HEK293 (cell line): ENCODE data around the gene CUZD1.

Experiments
- BCL11A ChIP-seq: fragments of 450-650 bp; formaldehyde crosslinking; IDR thresholded peaks from 2 replicates; pipeline ENCODE4 v1.5.1; 2016; ENCODE audit warnings: low read depth, missing biosample characterization, missing genetic modification characterization
- GLI2 ChIP-seq: fragments of 450-650 bp; formaldehyde crosslinking; IDR thresholded peaks from 2 replicates; pipeline ENCODE4; 2017; ENCODE audit warnings: missing biosample characterization, missing genetic modification characterization, low read depth, borderline replicate concordance
- HOXC10 ChIP-seq: sonication (generic); formaldehyde crosslinking; IDR thresholded peaks from 2 replicates; pipeline ENCODE4 v1.8.1; 2023; ENCODE audit warnings: mild to moderate bottlenecking, missing genetic modification reagents
- HOXD13 ChIP-seq: sonication (generic); formaldehyde crosslinking; IDR thresholded peaks from 2 replicates; pipeline ENCODE4 v1.8.0; 2022; ENCODE audit warnings: missing genetic modification reagents, borderline replicate concordance
- SCRT1 ChIP-seq: fragments of 450-650 bp; formaldehyde crosslinking; IDR thresholded peaks from 2 replicates; pipeline ENCODE4 v1.5.1; 2016; ENCODE audit warnings: missing biosample characterization, missing genetic modification characterization, borderline replicate concordance
- SETDB1 ChIP-seq: IDR thresholded peaks from one replicate; pipeline ENCODE4 v1.6.1; 2017; ENCODE audit warnings: mild to moderate bottlenecking, low read length, moderate library complexity, mixed read lengths; ENCODE audit not compliant: insufficient read length
- WT1 ChIP-seq: fragments of 450-650 bp; formaldehyde crosslinking; IDR thresholded peaks from 2 replicates; pipeline ENCODE4 v1.5.1; 2016; ENCODE audit warnings: missing biosample characterization, missing genetic modification characterization
- ZBTB1 ChIP-seq: fragments of 450-650 bp; formaldehyde crosslinking; IDR thresholded peaks from 2 replicates; pipeline ENCODE4 v1.5.1; 2016; ENCODE audit warnings: missing biosample characterization, missing genetic modification characterization
- ZBTB21 ChIP-seq: fragments of 450-650 bp; formaldehyde crosslinking; IDR thresholded peaks from 2 replicates; pipeline ENCODE4 v1.5.1; 2017; ENCODE audit warnings: missing biosample characterization, missing genetic modification characterization
- ZBTB7A ChIP-seq: fragments of 450-650 bp; formaldehyde crosslinking; IDR thresholded peaks from 2 replicates; pipeline ENCODE4 v1.5.1; 2016; ENCODE audit warnings: low read depth, missing biosample characterization, missing genetic modification characterization
- ZFHX2 ChIP-seq: fragments of 450-650 bp; formaldehyde crosslinking; conservative IDR thresholded peaks from 2 replicates; pipeline ENCODE4 v1.5.1; 2016; ENCODE audit warnings: missing biosample characterization, missing genetic modification characterization
- ZNF157 ChIP-seq: fragments of 450-650 bp; formaldehyde crosslinking; IDR thresholded peaks from 2 replicates; pipeline ENCODE4 v1.5.1; 2016; ENCODE audit warnings: missing biosample characterization, missing genetic modification characterization
- ZNF274 ChIP-seq, 2 experiments: fragments of 200-500 bp in 1 of 2; fragments of 450-650 bp in 1 of 2; sonication (Bioruptor generic) in 1 of 2; formaldehyde crosslinking in 1 of 2; IDR thresholded peaks; 2 replicates each; pipeline versions ENCODE4 v1.5.1 to v1.6.1; 2014 to 2016; ENCODE audit warnings: borderline replicate concordance in 1 of 2, inconsistent platforms in 1 of 2, low read length in 1 of 2, missing biosample characterization in 1 of 2, missing genetic modification characterization in 1 of 2
- ZNF341 ChIP-seq: fragments of 450-650 bp; formaldehyde crosslinking; IDR thresholded peaks from 2 replicates; pipeline ENCODE4; 2016; ENCODE audit warnings: low read depth, missing biosample characterization, missing genetic modification characterization
- ZNF473 ChIP-seq: fragments of 450-650 bp; formaldehyde crosslinking; IDR thresholded peaks from 2 replicates; pipeline ENCODE4 v1.5.1; 2017; ENCODE audit warnings: missing biosample characterization, missing genetic modification characterization
- ZNF560 ChIP-seq: fragments of 450-650 bp; formaldehyde crosslinking; IDR thresholded peaks from 2 replicates; pipeline ENCODE4 v1.5.1; 2017; ENCODE audit warnings: missing biosample characterization, missing genetic modification characterization, borderline replicate concordance
- ZNF596 ChIP-seq: fragments of 450-650 bp; IDR thresholded peaks from 2 replicates; pipeline ENCODE4 v1.5.0; 2018; ENCODE audit warnings: missing biosample characterization, mild to moderate bottlenecking, missing genetic modification characterization, moderate library complexity
- ZNF610 ChIP-seq: fragments of 450-650 bp; formaldehyde crosslinking; IDR thresholded peaks from 2 replicates; pipeline ENCODE4 v1.5.1; 2016; ENCODE audit warnings: missing biosample characterization, missing genetic modification characterization, borderline replicate concordance
- ZNF623 ChIP-seq: fragments of 450-650 bp; formaldehyde crosslinking; IDR thresholded peaks from 2 replicates; pipeline ENCODE4 v1.5.1; 2016; ENCODE audit warnings: missing biosample characterization, missing genetic modification characterization
- ZNF677 ChIP-seq: fragments of 450-650 bp; IDR thresholded peaks from 2 replicates; pipeline ENCODE4 v1.5.0; 2018; ENCODE audit warnings: missing biosample characterization, mild to moderate bottlenecking, missing genetic modification characterization, moderate library complexity
- ZNF76 ChIP-seq: fragments of 450-650 bp; formaldehyde crosslinking; IDR thresholded peaks from 2 replicates; pipeline ENCODE4; 2016; ENCODE audit warnings: low read depth, missing biosample characterization, missing genetic modification characterization, borderline replicate concordance
- ZSCAN30 ChIP-seq: fragments of 450-650 bp; IDR thresholded peaks from 2 replicates; pipeline ENCODE4 v1.5.1; 2018; ENCODE audit warnings: missing biosample characterization, mild to moderate bottlenecking, missing genetic modification characterization, moderate library complexity
- TF ChIP-seq, protein P1 (sequence below): fragments of 450-650 bp; formaldehyde crosslinking; IDR thresholded peaks from 2 replicates; pipeline ENCODE4 v1.5.1; 2016; ENCODE audit warnings: missing biosample characterization, missing genetic modification characterization
- TF ChIP-seq, protein P2 (sequence below): IDR thresholded peaks from 2 replicates; pipeline ENCODE4 v1.6.1; 2011; ENCODE audit warnings: mild to moderate bottlenecking, low read depth, low read length, borderline replicate concordance
- TF ChIP-seq, protein P3 (sequence below): fragments of 450-650 bp; formaldehyde crosslinking; conservative IDR thresholded peaks from 2 replicates; pipeline ENCODE4 v1.5.1; 2016; ENCODE audit warnings: low read depth, missing biosample characterization, missing genetic modification characterization
- TF ChIP-seq, protein P4 (sequence below): fragments of 450-650 bp; formaldehyde crosslinking; IDR thresholded peaks from 2 replicates; pipeline ENCODE4 v1.5.1; 2016; ENCODE audit warnings: missing biosample characterization, missing genetic modification characterization, borderline replicate concordance
- TF ChIP-seq, protein P5 (sequence below): fragments of 450-650 bp; formaldehyde crosslinking; IDR thresholded peaks from 2 replicates; pipeline ENCODE4 v1.5.1; 2016; ENCODE audit warnings: missing biosample characterization, missing genetic modification characterization
- TF ChIP-seq, protein P6 (sequence below): fragments of 450-650 bp; formaldehyde crosslinking; IDR thresholded peaks from 2 replicates; pipeline ENCODE4 v1.5.1; 2017; ENCODE audit warnings: missing biosample characterization, mild to moderate bottlenecking, missing genetic modification characterization, moderate library complexity

The CUZD1 gene

DNA sequence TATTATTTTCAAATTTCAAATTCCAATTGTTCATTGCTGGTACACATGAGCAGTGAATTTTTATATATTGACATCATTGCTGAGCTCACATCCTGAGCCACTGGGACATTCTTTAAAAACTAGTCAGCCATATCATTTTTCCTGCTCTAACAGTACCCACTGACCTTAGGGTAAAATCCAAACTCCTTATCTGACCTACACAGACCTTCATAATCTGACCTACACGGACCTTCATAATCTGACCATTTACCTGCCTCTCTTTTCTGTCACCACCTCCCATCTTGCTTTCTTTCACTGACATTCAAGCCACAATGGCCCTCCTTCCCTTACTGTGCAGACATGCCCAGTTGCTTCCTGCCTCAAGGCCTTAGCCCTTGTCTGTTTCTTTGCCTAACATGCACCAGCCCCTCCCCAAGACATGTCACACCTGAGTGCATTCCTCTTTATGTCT is 16.1 kb upstream of the CUZD1 start (continued):
- TF ChIP-seq, protein P1, sequence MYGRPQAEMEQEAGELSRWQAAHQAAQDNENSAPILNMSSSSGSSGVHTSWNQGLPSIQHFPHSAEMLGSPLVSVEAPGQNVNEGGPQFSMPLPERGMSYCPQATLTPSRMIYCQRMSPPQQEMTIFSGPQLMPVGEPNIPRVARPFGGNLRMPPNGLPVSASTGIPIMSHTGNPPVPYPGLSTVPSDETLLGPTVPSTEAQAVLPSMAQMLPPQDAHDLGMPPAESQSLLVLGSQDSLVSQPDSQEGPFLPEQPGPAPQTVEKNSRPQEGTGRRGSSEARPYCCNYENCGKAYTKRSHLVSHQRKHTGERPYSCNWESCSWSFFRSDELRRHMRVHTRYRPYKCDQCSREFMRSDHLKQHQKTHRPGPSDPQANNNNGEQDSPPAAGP (tag by site-specific recombination): no peak
- TF ChIP-seq, protein P2, sequence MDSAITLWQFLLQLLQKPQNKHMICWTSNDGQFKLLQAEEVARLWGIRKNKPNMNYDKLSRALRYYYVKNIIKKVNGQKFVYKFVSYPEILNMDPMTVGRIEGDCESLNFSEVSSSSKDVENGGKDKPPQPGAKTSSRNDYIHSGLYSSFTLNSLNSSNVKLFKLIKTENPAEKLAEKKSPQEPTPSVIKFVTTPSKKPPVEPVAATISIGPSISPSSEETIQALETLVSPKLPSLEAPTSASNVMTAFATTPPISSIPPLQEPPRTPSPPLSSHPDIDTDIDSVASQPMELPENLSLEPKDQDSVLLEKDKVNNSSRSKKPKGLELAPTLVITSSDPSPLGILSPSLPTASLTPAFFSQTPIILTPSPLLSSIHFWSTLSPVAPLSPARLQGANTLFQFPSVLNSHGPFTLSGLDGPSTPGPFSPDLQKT: no peak
- TF ChIP-seq BCL11A (tag by site-specific recombination): 0 out of 2 replicates have a peak, but pooled peaks have one; percentile 24
- TF ChIP-seq GLI2 (tag by site-specific recombination): no peak
- TF ChIP-seq SCRT1 (tag by site-specific recombination): no peak
- no peak for TF ChIP-seq ZNF677 (tag by site-specific recombination)
- TF ChIP-seq ZSCAN30 (tag by site-specific recombination): no peak
- TF ChIP-seq ZBTB1 (tag by site-specific recombination): no peak
- TF ChIP-seq, protein P3, sequence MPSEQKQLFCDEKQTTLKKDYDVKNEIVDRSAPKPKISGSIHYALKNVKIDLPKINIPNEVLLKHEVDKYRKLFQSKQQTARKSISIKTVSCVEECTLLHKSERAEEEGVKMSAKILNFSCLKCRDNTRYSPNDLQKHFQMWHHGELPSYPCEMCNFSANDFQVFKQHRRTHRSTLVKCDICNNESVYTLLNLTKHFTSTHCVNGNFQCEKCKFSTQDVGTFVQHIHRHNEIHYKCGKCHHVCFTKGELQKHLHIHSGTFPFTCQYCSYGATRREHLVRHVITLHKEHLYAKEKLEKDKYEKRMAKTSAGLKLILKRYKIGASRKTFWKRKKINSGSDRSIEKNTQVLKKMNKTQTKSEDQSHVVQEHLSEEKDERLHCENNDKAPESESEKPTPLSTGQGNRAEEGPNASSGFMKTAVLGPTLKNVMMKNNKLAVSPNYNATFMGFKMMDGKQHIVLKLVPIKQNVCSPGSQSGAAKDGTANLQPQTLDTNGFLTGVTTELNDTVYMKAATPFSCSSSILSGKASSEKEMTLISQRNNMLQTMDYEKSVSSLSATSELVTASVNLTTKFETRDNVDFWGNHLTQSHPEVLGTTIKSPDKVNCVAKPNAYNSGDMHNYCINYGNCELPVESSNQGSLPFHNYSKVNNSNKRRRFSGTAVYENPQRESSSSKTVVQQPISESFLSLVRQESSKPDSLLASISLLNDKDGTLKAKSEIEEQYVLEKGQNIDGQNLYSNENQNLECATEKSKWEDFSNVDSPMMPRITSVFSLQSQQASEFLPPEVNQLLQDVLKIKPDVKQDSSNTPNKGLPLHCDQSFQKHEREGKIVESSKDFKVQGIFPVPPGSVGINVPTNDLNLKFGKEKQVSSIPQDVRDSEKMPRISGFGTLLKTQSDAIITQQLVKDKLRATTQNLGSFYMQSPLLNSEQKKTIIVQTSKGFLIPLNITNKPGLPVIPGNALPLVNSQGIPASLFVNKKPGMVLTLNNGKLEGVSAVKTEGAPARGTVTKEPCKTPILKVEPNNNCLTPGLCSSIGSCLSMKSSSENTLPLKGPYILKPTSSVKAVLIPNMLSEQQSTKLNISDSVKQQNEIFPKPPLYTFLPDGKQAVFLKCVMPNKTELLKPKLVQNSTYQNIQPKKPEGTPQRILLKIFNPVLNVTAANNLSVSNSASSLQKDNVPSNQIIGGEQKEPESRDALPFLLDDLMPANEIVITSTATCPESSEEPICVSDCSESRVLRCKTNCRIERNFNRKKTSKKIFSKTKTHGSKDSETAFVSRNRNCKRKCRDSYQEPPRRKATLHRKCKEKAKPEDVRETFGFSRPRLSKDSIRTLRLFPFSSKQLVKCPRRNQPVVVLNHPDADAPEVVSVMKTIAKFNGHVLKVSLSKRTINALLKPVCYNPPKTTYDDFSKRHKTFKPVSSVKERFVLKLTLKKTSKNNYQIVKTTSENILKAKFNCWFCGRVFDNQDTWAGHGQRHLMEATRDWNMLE (tag by site-specific recombination): no peak
- no peak for TF ChIP-seq ZNF596 (tag by site-specific recombination)
- peak; percentile 52 for TF ChIP-seq ZBTB21 (tag by site-specific recombination)
- TF ChIP-seq, protein P4, sequence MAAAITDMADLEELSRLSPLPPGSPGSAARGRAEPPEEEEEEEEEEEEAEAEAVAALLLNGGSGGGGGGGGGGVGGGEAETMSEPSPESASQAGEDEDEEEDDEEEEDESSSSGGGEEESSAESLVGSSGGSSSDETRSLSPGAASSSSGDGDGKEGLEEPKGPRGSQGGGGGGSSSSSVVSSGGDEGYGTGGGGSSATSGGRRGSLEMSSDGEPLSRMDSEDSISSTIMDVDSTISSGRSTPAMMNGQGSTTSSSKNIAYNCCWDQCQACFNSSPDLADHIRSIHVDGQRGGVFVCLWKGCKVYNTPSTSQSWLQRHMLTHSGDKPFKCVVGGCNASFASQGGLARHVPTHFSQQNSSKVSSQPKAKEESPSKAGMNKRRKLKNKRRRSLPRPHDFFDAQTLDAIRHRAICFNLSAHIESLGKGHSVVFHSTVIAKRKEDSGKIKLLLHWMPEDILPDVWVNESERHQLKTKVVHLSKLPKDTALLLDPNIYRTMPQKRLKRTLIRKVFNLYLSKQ: no peak
- TF ChIP-seq ZNF274 (IDR thresholded peaks at IDR 0.05; ENCODE audit: low read length): no peak
- TF ChIP-seq ZNF274 (tag by site-specific recombination; IDR thresholded peaks at IDR 0.05; ENCODE audit: borderline replicate concordance): no peak
- no peak for TF ChIP-seq HOXC10 (CRISPR knock-in tag)
- TF ChIP-seq, protein P5, sequence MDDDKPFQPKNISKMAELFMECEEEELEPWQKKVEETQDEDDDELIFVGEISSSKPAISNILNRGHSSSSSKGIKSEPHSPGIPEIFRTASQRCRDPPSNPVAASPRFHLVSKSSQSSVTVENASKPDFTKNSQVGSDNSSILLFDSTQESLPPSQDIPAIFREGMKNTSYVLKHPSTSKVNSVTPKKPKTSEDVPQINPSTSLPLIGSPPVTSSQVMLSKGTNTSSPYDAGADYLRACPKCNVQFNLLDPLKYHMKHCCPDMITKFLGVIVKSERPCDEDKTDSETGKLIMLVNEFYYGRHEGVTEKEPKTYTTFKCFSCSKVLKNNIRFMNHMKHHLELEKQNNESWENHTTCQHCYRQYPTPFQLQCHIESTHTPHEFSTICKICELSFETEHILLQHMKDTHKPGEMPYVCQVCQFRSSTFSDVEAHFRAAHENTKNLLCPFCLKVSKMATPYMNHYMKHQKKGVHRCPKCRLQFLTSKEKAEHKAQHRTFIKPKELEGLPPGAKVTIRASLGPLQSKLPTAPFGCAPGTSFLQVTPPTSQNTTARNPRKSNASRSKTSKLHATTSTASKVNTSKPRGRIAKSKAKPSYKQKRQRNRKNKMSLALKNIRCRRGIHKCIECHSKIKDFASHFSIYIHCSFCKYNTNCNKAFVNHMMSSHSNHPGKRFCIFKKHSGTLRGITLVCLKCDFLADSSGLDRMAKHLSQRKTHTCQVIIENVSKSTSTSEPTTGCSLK (tag by site-specific recombination): no peak
- TF ChIP-seq, protein P6, sequence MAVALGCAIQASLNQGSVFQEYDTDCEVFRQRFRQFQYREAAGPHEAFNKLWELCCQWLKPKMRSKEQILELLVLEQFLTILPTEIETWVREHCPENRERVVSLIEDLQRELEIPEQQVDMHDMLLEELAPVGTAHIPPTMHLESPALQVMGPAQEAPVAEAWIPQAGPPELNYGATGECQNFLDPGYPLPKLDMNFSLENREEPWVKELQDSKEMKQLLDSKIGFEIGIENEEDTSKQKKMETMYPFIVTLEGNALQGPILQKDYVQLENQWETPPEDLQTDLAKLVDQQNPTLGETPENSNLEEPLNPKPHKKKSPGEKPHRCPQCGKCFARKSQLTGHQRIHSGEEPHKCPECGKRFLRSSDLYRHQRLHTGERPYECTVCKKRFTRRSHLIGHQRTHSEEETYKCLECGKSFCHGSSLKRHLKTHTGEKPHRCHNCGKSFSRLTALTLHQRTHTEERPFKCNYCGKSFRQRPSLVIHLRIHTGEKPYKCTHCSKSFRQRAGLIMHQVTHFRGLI (tag by site-specific recombination): no peak
- no peak for TF ChIP-seq ZNF610
- TF ChIP-seq ZNF473 (tag by site-specific recombination): no peak
- TF ChIP-seq ZBTB7A (tag by site-specific recombination): no peak
- TF ChIP-seq ZFHX2 (tag by site-specific recombination): no peak
- no peak for TF ChIP-seq ZNF341 (tag by site-specific recombination)
- no peak for TF ChIP-seq WT1 (tag by site-specific recombination)
- TF ChIP-seq ZNF157 (tag by site-specific recombination): no peak
- TF ChIP-seq ZNF623 (tag by site-specific recombination): no peak
- TF ChIP-seq SETDB1: no peak
- TF ChIP-seq ZNF76 (tag by site-specific recombination): no peak
- TF ChIP-seq HOXD13: no peak
- TF ChIP-seq ZNF560: no peak
